Renal pelvis (tissue), 4 donors: ENCODE measurements around the gene STK38L. TPM values are rescaled to one million over a fixed set of nuclear protein-coding genes. Genes with fewer than 3 reads are reported as not detected.
A peak's percentile ranks its signal among the peaks of the same experiment; 100 is the strongest.

Source experiments
- DNase-seq: peaks from one replicate; pipeline ENCODE4 v3.0.0-alpha.2; 2013
- polyA plus RNA-seq, 3 donors: library from polyadenylated mRNA; unstranded; fragments of 120-200 nt; gene quantifications; one replicate each; pipeline ENCODE4 v1.2.1, GENCODE V29; 2013; ENCODE audit not compliant: insufficient read length in 3 of 3

STK38L gene
- polyA plus RNA-seq, 3 donors = 37.5 to 43.4 (median 38.7) TPM

GRCh38 chr12:27305673-27306456, 61.8 kb downstream of the STK38L start:
- DNase-seq = peak; percentile 11

GRCh38 chr12:27309293-27309994, 65.4 kb downstream of the STK38L start:
- DNase-seq = no peak

GRCh38 chr12:27309995-27310315, 65.9 kb downstream of the STK38L start:
- no peak for DNase-seq

GRCh38 chr12:27316947-27317346, 72.9 kb downstream of the STK38L start:
- DNase-seq = no peak

- DNase-seq = no peak
Observed at GRCh38 chr12:27319409-27319808, 75.3 kb downstream of the STK38L start.

GRCh38 chr12:27319848-27320247, 75.8 kb downstream of the STK38L start:
- DNase-seq = no peak

- DNase-seq = no peak
Observed at GRCh38 chr12:27324530-27324929, 80.4 kb downstream of the STK38L start.

GRCh38 chr12:27330846-27331245, 86.8 kb downstream of the STK38L start:
- DNase-seq = peak; percentile 35

- DNase-seq = peak; percentile 34
Observed at GRCh38 chr12:27331291-27331926, 87.3 kb downstream of the STK38L start.

GRCh38 chr12:27331927-27332324, 87.8 kb downstream of the STK38L start:
- no peak for DNase-seq

- DNase-seq = peak; percentile 28
Observed at GRCh38 chr12:27332407-27332713, 88.3 kb downstream of the STK38L start.

GRCh38 chr12:27332714-27333402, 88.8 kb downstream of the STK38L start, which contains the start of gene BMAL2:
Gene BMAL2 (plus strand): TSS chr12:27332836. CDS start chr12:27333073, 237 bp downstream.
- peak; percentile 14 for DNase-seq

GRCh38 chr12:27333403-27334009, 89.4 kb downstream of the STK38L start:
- DNase-seq = peak; percentile 5

- no peak for DNase-seq
Observed at GRCh38 chr12:27334042-27334720, 90.1 kb downstream of the STK38L start.

GRCh38 chr12:27334721-27335082, 90.6 kb downstream of the STK38L start:
- no peak for DNase-seq

- no peak for DNase-seq
Observed at GRCh38 chr12:27335364-27336281, 91.5 kb downstream of the STK38L start.

GRCh38 chr12:27336282-27336653, 92.2 kb downstream of the STK38L start:
- no peak for DNase-seq

GRCh38 chr12:27337376-27337775, 93.3 kb downstream of the STK38L start:
- no peak for DNase-seq

- DNase-seq = no peak
Observed at GRCh38 chr12:27338473-27338872, 94.4 kb downstream of the STK38L start.

- DNase-seq = no peak
Observed at GRCh38 chr12:27340971-27341370, 96.9 kb downstream of the STK38L start.
